HEK293T (cell line): ENCODE data around the gene MYLK.

Experiments
- CTCF ChIA-PET: fragments of 350-600 bp; formaldehyde crosslinking; extraction: SDS; loops from one replicate; lab custom pipeline; 2021; ENCODE audit warnings: antibody characterized with exemption, inconsistent platforms; lab: Yijun Ruan, JAX
- POLR2A ChIA-PET: fragments of 350-600 bp; formaldehyde crosslinking; extraction: SDS; loops from one replicate; lab custom pipeline; 2020; ENCODE audit warnings: antibody characterized with exemption, inconsistent platforms; lab: Yijun Ruan, JAX
- DNase-seq: peaks from one replicate; pipeline ENCODE4 v3.0.0; 2012; ENCODE audit warnings: mixed read lengths; ENCODE audit errors: extremely low spot score
- ARNT ChIP-seq: fragments of 450-650 bp; IDR thresholded peaks from 2 replicates; pipeline ENCODE4 v1.6.1; 2017; ENCODE audit warnings: mild to moderate bottlenecking
- BHLHE40 ChIP-seq: fragments of 450-650 bp; IDR thresholded peaks from 2 replicates; pipeline ENCODE4 v1.6.1; 2016; ENCODE audit warnings: mild to moderate bottlenecking, moderate library complexity, borderline replicate concordance
- CTBP1 ChIP-seq: fragments of 450-650 bp; IDR thresholded peaks from 2 replicates; pipeline ENCODE4 v1.6.1; 2016; ENCODE audit warnings: borderline replicate concordance
- ELF4 ChIP-seq: fragments of 450-650 bp; IDR thresholded peaks from 2 replicates; pipeline ENCODE4 v1.6.1; 2017; ENCODE audit warnings: antibody characterized with exemption
- FOXA1 ChIP-seq: fragments of 450-650 bp; IDR thresholded peaks from 2 replicates; pipeline ENCODE4 v1.6.1; 2016; ENCODE audit warnings: mild to moderate bottlenecking
- FOXK2 ChIP-seq: fragments of 450-650 bp; IDR thresholded peaks from 2 replicates; pipeline ENCODE4 v1.6.1; 2016; ENCODE audit warnings: mild to moderate bottlenecking
- FOXM1 ChIP-seq: fragments of 450-650 bp; IDR thresholded peaks from 2 replicates; pipeline ENCODE4 v1.6.1; 2017; ENCODE audit warnings: mild to moderate bottlenecking, borderline replicate concordance
- HDGF ChIP-seq: fragments of 450-650 bp; IDR thresholded peaks from 2 replicates; pipeline ENCODE4 v1.6.1; 2017; ENCODE audit warnings: antibody characterized with exemption, borderline replicate concordance
- L3MBTL2 ChIP-seq: fragments of 450-650 bp; conservative IDR thresholded peaks from 2 replicates; pipeline ENCODE4 v1.6.1; 2016; ENCODE audit warnings: mild to moderate bottlenecking
- LEF1 ChIP-seq: fragments of 450-650 bp; IDR thresholded peaks from 2 replicates; pipeline ENCODE4 v1.6.1; 2017; ENCODE audit warnings: mild to moderate bottlenecking, borderline replicate concordance
- NFRKB ChIP-seq: fragments of 450-650 bp; IDR thresholded peaks from 2 replicates; pipeline ENCODE4 v1.6.1; 2016; ENCODE audit warnings: mild to moderate bottlenecking, moderate library complexity
- PKNOX1 ChIP-seq: fragments of 450-650 bp; IDR thresholded peaks from 2 replicates; pipeline ENCODE4 v1.6.1; 2016
- SP1 ChIP-seq: fragments of 450-650 bp; IDR thresholded peaks from 2 replicates; pipeline ENCODE4 v1.6.1; 2017
- SUZ12 ChIP-seq: fragments of 450-650 bp; IDR thresholded peaks from 2 replicates; pipeline ENCODE4 v1.6.1; 2016; ENCODE audit warnings: mild to moderate bottlenecking
- TARDBP ChIP-seq: fragments of 450-650 bp; IDR thresholded peaks from 2 replicates; pipeline ENCODE4 v1.6.1; 2016
- ZNF384 ChIP-seq: fragments of 450-650 bp; IDR thresholded peaks from 2 replicates; pipeline ENCODE4 v1.6.1; 2016

Gene MYLK

GRCh38 chr3:123884203-123884831, at the start of gene MYLK:
MYLK (minus strand) TSS chr3:123884332; CDS start chr3:123793841, 90,491 bp downstream.
- POLR2A ChIA-PET = no interaction called here
- TF ChIP-seq TARDBP (no peak), L3MBTL2 (peak; percentile 44; the same call in 1 of the 2 replicates)
- CTCF ChIA-PET = no interaction called here
- peak; percentile 86 for DNase-seq

GRCh38 chr3:123930445-123930844, 46.3 kb upstream of the MYLK start:
- no peak for DNase-seq
- CTCF ChIA-PET = no interaction called here

GRCh38 chr3:123929325-123929724, 45.2 kb upstream of the MYLK start:
- ChIA-PET CTCF (no interaction called here), POLR2A (no interaction called here)
- no peak for DNase-seq
- TF ChIP-seq SP1 = no peak
- TF ChIP-seq FOXA1 = no peak
- TF ChIP-seq FOXK2 = no peak

More at GRCh38 chr3:123930445-123930844, 46.3 kb upstream of the MYLK start:
- no peak for TF ChIP-seq BHLHE40
- no peak for TF ChIP-seq LEF1
- no peak for TF ChIP-seq ARNT
- no peak for TF ChIP-seq FOXM1
- TF ChIP-seq CTBP1 = no peak
- no peak for TF ChIP-seq L3MBTL2
- no peak for TF ChIP-seq NFRKB
- no peak for TF ChIP-seq SP1
- no peak for TF ChIP-seq FOXK2
- TF ChIP-seq TARDBP = no peak
- TF ChIP-seq ELF4 = no peak
- no peak for TF ChIP-seq PKNOX1
- TF ChIP-seq SUZ12 = no peak
- TF ChIP-seq FOXA1 = no peak
- TF ChIP-seq ZNF384 = no peak
- no peak for TF ChIP-seq HDGF
- POLR2A ChIA-PET = no interaction called here

- TF ChIP-seq L3MBTL2 (no peak), NFRKB (no peak), FOXM1 (no peak), HDGF (no peak), ZNF384 (no peak), ELF4 (no peak), LEF1 (no peak), SP1 (no peak), BHLHE40 (no peak), ARNT (no peak), CTBP1 (no peak), SUZ12 (no peak), FOXA1 (no peak), TARDBP (no peak), FOXK2 (no peak)
- DNase-seq = no peak
- CTCF ChIA-PET = interaction anchor here (0.6 kb wide), 1 partner anchor 41 kb away, joined by 5 read pairs; no protein-coding TSS in a partner anchor
- POLR2A ChIA-PET = no interaction called here
These were observed 42.3 kb upstream of the MYLK start for GRCh38 chr3:123926396-123926795.

- TF ChIP-seq HDGF (no peak), LEF1 (no peak), SUZ12 (no peak), ELF4 (no peak), ARNT (no peak), FOXK2 (no peak), NFRKB (no peak), BHLHE40 (no peak)
- ChIA-PET POLR2A (no interaction called here), CTCF (no interaction called here)
These were observed 36.7 kb upstream of the MYLK start for GRCh38 chr3:123920868-123921267.

GRCh38 chr3:123920383-123920782, 36.3 kb upstream of the MYLK start:
- POLR2A ChIA-PET = no interaction called here
- no peak for DNase-seq
- CTCF ChIA-PET = no interaction called here

More at GRCh38 chr3:123920868-123921267, 36.7 kb upstream of the MYLK start:
- DNase-seq = no peak

More at GRCh38 chr3:123920383-123920782, 36.3 kb upstream of the MYLK start:
- TF ChIP-seq SP1 (no peak), FOXK2 (no peak), TARDBP (no peak), FOXM1 (no peak), PKNOX1 (no peak), BHLHE40 (no peak), NFRKB (no peak), SUZ12 (no peak), ZNF384 (no peak), ARNT (no peak), ELF4 (no peak), HDGF (no peak), L3MBTL2 (no peak), FOXA1 (no peak), CTBP1 (no peak), LEF1 (no peak)
